ENCODE results near the gene G6PC2.

DNA sequence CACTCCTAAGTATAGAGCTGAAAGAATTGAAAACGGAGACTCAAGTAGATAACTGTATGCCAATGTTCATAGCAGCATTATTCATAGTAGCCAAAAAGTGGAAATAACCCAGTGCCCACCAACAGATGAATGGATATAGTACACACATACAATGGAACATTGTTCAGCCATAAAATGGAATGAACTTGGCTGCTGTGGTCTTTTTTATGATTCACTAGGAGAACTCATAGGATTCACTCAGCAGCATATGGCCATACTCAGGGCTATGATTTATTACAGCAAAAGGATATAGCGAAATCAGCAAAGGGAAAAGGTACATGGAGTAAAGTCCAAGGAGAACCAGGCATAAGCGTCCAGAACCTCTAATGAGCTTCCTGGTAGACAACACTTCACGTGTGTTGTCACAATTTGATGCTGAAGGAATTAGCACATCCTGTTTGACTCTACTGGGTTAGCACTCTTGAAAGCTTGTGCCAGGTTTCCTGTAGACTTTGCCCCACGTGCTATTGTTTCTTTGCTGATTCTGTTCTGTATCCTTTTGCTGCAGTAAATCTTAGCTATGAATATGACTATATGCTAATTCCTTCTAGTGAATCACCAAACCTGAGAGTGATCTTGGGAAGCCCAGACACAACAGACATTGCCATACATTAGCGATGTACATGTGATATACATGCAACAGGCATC lies 26.6 kb upstream of the G6PC2 start:
- TF ChIP-seq, protein P1, sequence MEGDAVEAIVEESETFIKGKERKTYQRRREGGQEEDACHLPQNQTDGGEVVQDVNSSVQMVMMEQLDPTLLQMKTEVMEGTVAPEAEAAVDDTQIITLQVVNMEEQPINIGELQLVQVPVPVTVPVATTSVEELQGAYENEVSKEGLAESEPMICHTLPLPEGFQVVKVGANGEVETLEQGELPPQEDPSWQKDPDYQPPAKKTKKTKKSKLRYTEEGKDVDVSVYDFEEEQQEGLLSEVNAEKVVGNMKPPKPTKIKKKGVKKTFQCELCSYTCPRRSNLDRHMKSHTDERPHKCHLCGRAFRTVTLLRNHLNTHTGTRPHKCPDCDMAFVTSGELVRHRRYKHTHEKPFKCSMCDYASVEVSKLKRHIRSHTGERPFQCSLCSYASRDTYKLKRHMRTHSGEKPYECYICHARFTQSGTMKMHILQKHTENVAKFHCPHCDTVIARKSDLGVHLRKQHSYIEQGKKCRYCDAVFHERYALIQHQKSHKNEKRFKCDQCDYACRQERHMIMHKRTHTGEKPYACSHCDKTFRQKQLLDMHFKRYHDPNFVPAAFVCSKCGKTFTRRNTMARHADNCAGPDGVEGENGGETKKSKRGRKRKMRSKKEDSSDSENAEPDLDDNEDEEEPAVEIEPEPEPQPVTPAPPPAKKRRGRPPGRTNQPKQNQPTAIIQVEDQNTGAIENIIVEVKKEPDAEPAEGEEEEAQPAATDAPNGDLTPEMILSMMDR (IDR thresholded peaks at IDR 0.05; ENCODE audit: low read length): no peak
- TF ChIP-seq EZH2 (optimal IDR thresholded peaks at IDR 0.05; ENCODE audit: low read depth, low read length) (no peak), EZH2phosphoT487 (IDR thresholded peaks at IDR 0.05; ENCODE audit: low read length) (no peak)
